CD8-positive, alpha-beta memory T cell (primary cell): ENCODE data around the gene KRTAP5-7. TPM values are rescaled to one million over a fixed set of nuclear protein-coding genes. Genes with fewer than 3 reads are reported as not detected.

Experiments used
- CTCF ChIA-PET: fragments of 350-600 bp; sonication (Branson Sonifier 250); formaldehyde crosslinking; loops from one replicate; lab custom pipeline; 2021; ENCODE audit warnings: antibody characterized with exemption; lab: Charles Lee
- POLR2A ChIA-PET: fragments of 350-600 bp; sonication (Branson Sonifier 250); formaldehyde crosslinking; loops from one replicate; lab custom pipeline; 2021; ENCODE audit warnings: antibody characterized with exemption; lab: Charles Lee
- DNase-seq, 5 donors: peaks; one replicate each; pipeline versions ENCODE4 v3.0.0 to v3.0.0-alpha.2; 2020 to 2022; ENCODE audit warnings: mixed read lengths in 1 of 5
- H3K27ac ChIP-seq: one replicate; pipeline ENCODE4 v1.7.0; 2013; ENCODE audit warnings: low read depth, mild to moderate bottlenecking, low read length, moderate library complexity
- H3K27me3 ChIP-seq: 2 replicates; pipeline ENCODE4 v1.7.0; 2013; ENCODE audit warnings: low read length, mild to moderate bottlenecking; ENCODE audit not compliant: insufficient read depth, poor library complexity, severe bottlenecking
- H3K36me3 ChIP-seq: 2 replicates; pipeline ENCODE4 v1.7.0; 2013; ENCODE audit warnings: mild to moderate bottlenecking, low read length, moderate library complexity; ENCODE audit not compliant: insufficient read depth
- H3K4me1 ChIP-seq: 2 replicates; pipeline ENCODE4 v1.7.0; 2013; ENCODE audit warnings: mild to moderate bottlenecking, low read length, moderate library complexity; ENCODE audit not compliant: insufficient read depth
- H3K4me3 ChIP-seq: 2 replicates; pipeline ENCODE4 v1.7.0; 2013; ENCODE audit warnings: mild to moderate bottlenecking, low read length
- H3K9me3 ChIP-seq: 2 replicates; pipeline ENCODE4 v1.7.0; 2013; ENCODE audit warnings: mild to moderate bottlenecking, low read length
- H3K27ac Mint-ChIP-seq, 8 donors: one replicate each; pipeline ENCODE4 v1.8.0; 2020 to 2021; ENCODE audit warnings: mixed read lengths in 8 of 8, mild to moderate bottlenecking in 6 of 8, inconsistent platforms in 3 of 8, moderate library complexity in 3 of 8
- H3K27me3 Mint-ChIP-seq, 2 donors: one replicate each; pipeline ENCODE4 v1.8.0; 2020 to 2021; ENCODE audit warnings: mixed read lengths in 2 of 2, mild to moderate bottlenecking in 1 of 2, moderate library complexity in 1 of 2
- H3K36me3 Mint-ChIP-seq, 3 donors: one replicate each; pipeline ENCODE4 v1.8.0; 2020 to 2021; ENCODE audit warnings: mixed read lengths in 3 of 3, inconsistent platforms in 1 of 3, mild to moderate bottlenecking in 1 of 3
- H3K4me1 Mint-ChIP-seq, 3 donors: one replicate each; pipeline ENCODE4 v1.8.0; 2020 to 2021; ENCODE audit warnings: mixed read lengths in 3 of 3, inconsistent platforms in 1 of 3, mild to moderate bottlenecking in 1 of 3
- H3K4me3 Mint-ChIP-seq, 7 donors: one replicate each; pipeline ENCODE4 v1.8.0; 2020 to 2021; ENCODE audit warnings: mixed read lengths in 7 of 7, mild to moderate bottlenecking in 6 of 7, moderate library complexity in 4 of 7, inconsistent platforms in 2 of 7
- H3K9me3 Mint-ChIP-seq, 5 donors: one replicate each; pipeline ENCODE4 v1.8.0; 2020 to 2022; ENCODE audit warnings: mixed read lengths in 5 of 5, mild to moderate bottlenecking in 3 of 5, moderate library complexity in 2 of 5, inconsistent platforms in 1 of 5
- polyA plus RNA-seq: library from polyadenylated mRNA; unstranded; fragments of 300-500 nt; fragmentation: Illumina TruSeq; gene quantifications from one replicate; pipeline ENCODE4 v1.2.3, GENCODE V29; 2021
- total RNA-seq, 2 experiments: library from RNA; stranded (reverse); gene quantifications; one replicate each; pipeline ENCODE4 v1.2.3, GENCODE V29; 2021

The KRTAP5-7 gene
- total and polyA plus RNA-seq, 3 experiments from 2014 or later, result not detected

- Mint-ChIP-seq H3K36me3 (peaks cover 0 to 5% (median 0%) of the 10 kb centered on the region in 3 donors), H3K4me3 (no peak overlapping the region), H3K4me1 (no peaks in the 10 kb centered on the region), H3K27ac (no peak overlapping the region), H3K27me3 (no peaks in the 10 kb centered on the region), H3K9me3 (peaks cover 0 to 7% (median 2%) of the 10 kb centered on the region in 5 donors)
- H3K36me3 ChIP-seq, result no peaks in the 10 kb centered on the region
- no peak overlapping the region for H3K27ac ChIP-seq
- no peaks in the 10 kb centered on the region for H3K9me3 ChIP-seq
- DNase-seq, result no peak
- ChIA-PET CTCF (no interaction called here), POLR2A (no interaction called here)
- H3K27me3 ChIP-seq, result no peaks in the 10 kb centered on the region
- H3K4me1 ChIP-seq, result no peaks in the 10 kb centered on the region
- no peak overlapping the region for H3K4me3 ChIP-seq
Observed at GRCh38 chr11:71518506-71519471, 8.3 kb upstream of the KRTAP5-7 start.

GRCh38 chr11:71519546-71519945, 7.5 kb upstream of the KRTAP5-7 start:
- CTCF ChIA-PET, result no interaction called here
- H3K4me1 ChIP-seq, result no peaks in the 10 kb centered on the region

GRCh38 chr11:71525188-71525937, 1.7 kb upstream of the KRTAP5-7 start:
- peaks cover 5 to 28% of the 10 kb centered on the region in 2 donors for H3K27me3 Mint-ChIP-seq
- no peaks in the 10 kb centered on the region for H3K4me1 ChIP-seq
- H3K27me3 ChIP-seq, result no peaks in the 10 kb centered on the region
- H3K27ac Mint-ChIP-seq, result no peak overlapping the region
- no peaks in the 10 kb centered on the region for H3K4me1 Mint-ChIP-seq
- H3K4me3 ChIP-seq, result no peak overlapping the region
- POLR2A ChIA-PET, result no interaction called here
- no peak overlapping the region for H3K4me3 Mint-ChIP-seq
- H3K36me3 Mint-ChIP-seq, result peaks cover 0 to 5% (median 0%) of the 10 kb centered on the region in 3 donors
- CTCF ChIA-PET, result no interaction called here
- H3K27ac ChIP-seq, result no peak overlapping the region
- no peak for DNase-seq
- no peaks in the 10 kb centered on the region for H3K36me3 ChIP-seq
- H3K9me3 Mint-ChIP-seq, result peaks cover 0 to 2% (median 0%) of the 10 kb centered on the region in 5 donors
- H3K9me3 ChIP-seq, result no peaks in the 10 kb centered on the region

More at GRCh38 chr11:71519546-71519945, 7.5 kb upstream of the KRTAP5-7 start:
- POLR2A ChIA-PET, result no interaction called here
- H3K4me3 Mint-ChIP-seq, result no peak overlapping the region
- H3K27ac ChIP-seq, result no peak overlapping the region
- H3K27ac Mint-ChIP-seq, result peak overlapping the region in 1 of 8 donors; percentile 1
- no peaks in the 10 kb centered on the region for H3K27me3 ChIP-seq
- H3K4me3 ChIP-seq, result no peak overlapping the region
- H3K36me3 Mint-ChIP-seq, result peaks cover 0 to 5% (median 0%) of the 10 kb centered on the region in 3 donors
- H3K27me3 Mint-ChIP-seq, result no peaks in the 10 kb centered on the region
- DNase-seq, result no peak
- H3K36me3 ChIP-seq, result no peaks in the 10 kb centered on the region
- H3K9me3 Mint-ChIP-seq, result peaks cover 0 to 5% (median 2%) of the 10 kb centered on the region in 5 donors
- H3K4me1 Mint-ChIP-seq, result no peaks in the 10 kb centered on the region
- no peaks in the 10 kb centered on the region for H3K9me3 ChIP-seq

- Mint-ChIP-seq H3K27me3 (peaks cover 5 to 33% of the 10 kb centered on the region in 2 donors), H3K27ac (no peak overlapping the region), H3K4me3 (no peak overlapping the region), H3K36me3 (peaks cover 0 to 5% (median 0%) of the 10 kb centered on the region in 3 donors), H3K9me3 (peaks cover 0 to 2% (median 0%) of the 10 kb centered on the region in 5 donors), H3K4me1 (no peaks in the 10 kb centered on the region)
- no peak overlapping the region for H3K4me3 ChIP-seq
- DNase-seq, result no peak
- no peaks in the 10 kb centered on the region for H3K27me3 ChIP-seq
- no peak overlapping the region for H3K27ac ChIP-seq
- ChIA-PET POLR2A (no interaction called here), CTCF (no interaction called here)
- no peaks in the 10 kb centered on the region for H3K4me1 ChIP-seq
- no peaks in the 10 kb centered on the region for H3K9me3 ChIP-seq
- H3K36me3 ChIP-seq, result no peaks in the 10 kb centered on the region
Observed at GRCh38 chr11:71525938-71526495, 1.1 kb upstream of the KRTAP5-7 start.

GRCh38 chr11:71527576-71528210, 626 bp downstream of the KRTAP5-7 start:
- H3K4me3 Mint-ChIP-seq, result no peak overlapping the region
- H3K36me3 Mint-ChIP-seq, result peaks cover 0 to 5% (median 0%) of the 10 kb centered on the region in 3 donors
- peaks cover 0 to 2% (median 0%) of the 10 kb centered on the region in 5 donors for H3K9me3 Mint-ChIP-seq
- no peaks in the 10 kb centered on the region for H3K4me1 Mint-ChIP-seq
- Histone ChIP-seq H3K9me3 (no peaks in the 10 kb centered on the region), H3K4me1 (no peaks in the 10 kb centered on the region), H3K27me3 (no peaks in the 10 kb centered on the region), H3K36me3 (no peaks in the 10 kb centered on the region), H3K27ac (no peak overlapping the region), H3K4me3 (no peak overlapping the region)
- H3K27ac Mint-ChIP-seq, result no peak overlapping the region
- DNase-seq, result no peak
- ChIA-PET POLR2A (no interaction called here), CTCF (no interaction called here)
- H3K27me3 Mint-ChIP-seq, result peaks cover 9 to 36% of the 10 kb centered on the region in 2 donors

- H3K9me3 ChIP-seq, result no peaks in the 10 kb centered on the region
- no peaks in the 10 kb centered on the region for H3K4me1 ChIP-seq
- DNase-seq, result no peak
- Mint-ChIP-seq H3K27ac (no peak overlapping the region), H3K36me3 (no peaks in the 10 kb centered on the region), H3K9me3 (no peaks in the 10 kb centered on the region), H3K4me3 (no peak overlapping the region), H3K27me3 (peaks cover 13 to 34% of the 10 kb centered on the region in 2 donors), H3K4me1 (no peaks in the 10 kb centered on the region)
- no peaks in the 10 kb centered on the region for H3K36me3 ChIP-seq
- no peak overlapping the region for H3K4me3 ChIP-seq
- CTCF ChIA-PET, result no interaction called here
- POLR2A ChIA-PET, result no interaction called here
- H3K27ac ChIP-seq, result no peak overlapping the region
- H3K27me3 ChIP-seq, result no peaks in the 10 kb centered on the region
Observed at GRCh38 chr11:71530602-71531001, 3.5 kb downstream of the KRTAP5-7 start.

- Mint-ChIP-seq H3K9me3 (no peaks in the 10 kb centered on the region), H3K27me3 (peaks cover 14 to 29% of the 10 kb centered on the region in 2 donors), H3K4me3 (no peak overlapping the region), H3K4me1 (no peaks in the 10 kb centered on the region), H3K36me3 (no peaks in the 10 kb centered on the region), H3K27ac (no peak overlapping the region)
- no peak overlapping the region for H3K4me3 ChIP-seq
- ChIA-PET CTCF (interaction anchor here (0.7 kb wide), 1 partner anchor 8 kb away, joined by 3 read pairs; no protein-coding TSS in a partner anchor), POLR2A (no interaction called here)
- no peaks in the 10 kb centered on the region for H3K4me1 ChIP-seq
- no peaks in the 10 kb centered on the region for H3K9me3 ChIP-seq
- H3K36me3 ChIP-seq, result no peaks in the 10 kb centered on the region
- no peaks in the 10 kb centered on the region for H3K27me3 ChIP-seq
- no peak overlapping the region for H3K27ac ChIP-seq
- DNase-seq, result no peak
Observed at GRCh38 chr11:71532036-71532610, 5.1 kb downstream of the KRTAP5-7 start.
